Thyroid gland (tissue), 4 donors: Measurements from ENCODE around the gene MAP3K6. TPM values are rescaled to one million over a fixed set of nuclear protein-coding genes. Genes with fewer than 3 reads are reported as not detected.

Experiments used
- DNase-seq, 2 donors: peaks; one replicate each; pipeline ENCODE4 v3.0.0-alpha.2; 2019
- H3K27ac ChIP-seq, 3 donors: fragments of 200-600 bp; sonication (generic); 1 replicate in 2 of 3; 2 replicates in 1 of 3; pipeline ENCODE4 v1.5.1; 2016 to 2019; ENCODE audit warnings: mild to moderate bottlenecking in 1 of 3, moderate library complexity in 1 of 3
- H3K27me3 ChIP-seq: fragments of 200-600 bp; sonication (generic); one replicate; pipeline ENCODE4 v1.5.1; 2019
- H3K36me3 ChIP-seq, 2 donors: fragments of 200-600 bp; sonication (generic); one replicate each; pipeline ENCODE4 v1.5.1; 2016 to 2019
- H3K4me1 ChIP-seq, 2 donors: fragments of 200-600 bp; sonication (generic); one replicate each; pipeline ENCODE4 v1.5.1; 2017 to 2019
- H3K4me3 ChIP-seq, 3 donors: fragments of 200-600 bp; sonication (generic); replicated peaks in 1 of 3; 1 replicate in 2 of 3; 2 replicates in 1 of 3; pipeline ENCODE4 v1.5.1; 2016; ENCODE audit warnings: mild to moderate bottlenecking in 1 of 3
- H3K9me3 ChIP-seq: fragments of 200-600 bp; sonication (generic); one replicate; pipeline ENCODE4 v1.5.1; 2017
- CTCF ChIP-seq, 6 experiments: fragments of 200-600 bp in 3 of 6; fragments of 450-650 bp in 3 of 6; sonication (generic) in 3 of 6; IDR thresholded peaks; one replicate each; pipeline ENCODE4 v1.5.1; 2016 to 2019; ENCODE audit warnings: antibody characterized with exemption in 6 of 6, mild to moderate bottlenecking in 2 of 6, inconsistent platforms in 1 of 6, moderate library complexity in 1 of 6
- POLR2A ChIP-seq, 2 donors: fragments of 450-650 bp; IDR thresholded peaks; one replicate each; pipeline ENCODE4 v1.6.1; 2017; ENCODE audit warnings: antibody characterized with exemption in 2 of 2, mild to moderate bottlenecking in 2 of 2, moderate library complexity in 1 of 2
- WGBS, 2 donors: methylation state at CpG; one replicate each; pipeline ENCODE4 v1.1.5; 2017; 5-methylcytosine and 5-hydroxymethylcytosine counted together
- intact Hi-C: fragments of 100-400 bp; cut with DNase I; formaldehyde crosslinking; loops from one replicate; pipeline ENCODE4 v1.15.1; 2023
- total RNA-seq, 4 donors: library from RNA; depleted of rRNA; stranded (reverse); fragments of >200 nt; gene quantifications; one replicate each; pipeline ENCODE4 v1.2.3, GENCODE V29; 2016

The MAP3K6 gene
- total RNA-seq, 4 donors from 2014 or later = 17.6 to 62.9 (median 32.3) TPM

GRCh38 chr1:27342391-27342777 is 24.4 kb downstream of the MAP3K6 start:
- TF ChIP-seq POLR2A (IDR thresholded peaks at IDR 0.05) = no peak
- WGBS, 2 donors = 68 to 92% methylated on average over 2 to 3 of the region's 8 CpGs
- Histone ChIP-seq H3K4me3 (peak overlapping the region in 2 of 3 donors; percentile 8 to 35), H3K9me3 (no peaks in the 10 kb centered on the region), H3K4me1 (peaks cover 13 to 25% of the 10 kb centered on the region in 2 donors), H3K27me3 (no peaks in the 10 kb centered on the region), H3K27ac (peak overlapping the region in 1 of 3 donors; percentile 41), H3K36me3 (no peaks in the 10 kb centered on the region)
- DNase-seq = no peak
- intact Hi-C loops = no loop called here

- 20 to 47% methylated on average over 7 to 14 of the region's 22 CpGs for WGBS, 2 donors
- H3K27me3 ChIP-seq = no peaks in the 10 kb centered on the region
- TF ChIP-seq POLR2A (IDR thresholded peaks at IDR 0.05) = peak in 1 of 2 donors; percentile 15
- no peak for TF ChIP-seq CTCF (IDR thresholded peaks at IDR 0.05)
- DNase-seq = peak; percentile 73 to 78
- intact Hi-C loops = no loop called here
- peak within 1 kb of the TSS; percentile 8 to 35 (median 29) for H3K4me3 ChIP-seq
- H3K9me3 ChIP-seq = no peaks in the 10 kb centered on the region
- H3K36me3 ChIP-seq = no peaks in the 10 kb centered on the region
- peaks cover 13 to 25% of the 10 kb centered on the region in 2 donors for H3K4me1 ChIP-seq
- H3K27ac ChIP-seq = peak within 1 kb of the TSS in 2 of 3 donors; percentile 17 to 41
Measured at GRCh38 chr1:27341525-27342252, 25.1 kb downstream of the MAP3K6 start, which contains the start of gene SYTL1. SYTL1 (plus strand) TSS chr1:27342022; CDS start chr1:27345335, 3,313 bp downstream.

GRCh38 chr1:27339213-27339612 is 27.5 kb downstream of the MAP3K6 start:
- peaks cover 5 to 21% of the 10 kb centered on the region in 2 donors for H3K36me3 ChIP-seq
- H3K27me3 ChIP-seq = no peaks in the 10 kb centered on the region
- no peak overlapping the region for H3K4me3 ChIP-seq
- intact Hi-C loops = no loop called here
- 67 to 70% methylated on average over 5 of the region's 5 CpGs for WGBS, 2 donors
- H3K27ac ChIP-seq = no peak overlapping the region
- no peaks in the 10 kb centered on the region for H3K9me3 ChIP-seq
- peaks cover 13 to 25% of the 10 kb centered on the region in 2 donors for H3K4me1 ChIP-seq
- DNase-seq = no peak
- no peak for TF ChIP-seq POLR2A (IDR thresholded peaks at IDR 0.05)
- TF ChIP-seq CTCF (IDR thresholded peaks at IDR 0.05) = no peak

- TF ChIP-seq CTCF (IDR thresholded peaks at IDR 0.05) (no peak), POLR2A (IDR thresholded peaks at IDR 0.05) (no peak)
- WGBS, 2 donors = 93 to 94% methylated on average over 6 of the region's 6 CpGs
- intact Hi-C loops = no loop called here
- Histone ChIP-seq H3K4me3 (no peak overlapping the region), H3K27ac (no peak overlapping the region), H3K4me1 (peaks cover 13 to 24% of the 10 kb centered on the region in 2 donors), H3K9me3 (no peaks in the 10 kb centered on the region), H3K27me3 (no peaks in the 10 kb centered on the region), H3K36me3 (peaks cover 9 to 26% of the 10 kb centered on the region in 2 donors)
- DNase-seq = no peak
Measured at GRCh38 chr1:27338751-27339150, 28.0 kb downstream of the MAP3K6 start.

- WGBS, 2 donors = 97 to 98% methylated on average over 5 of the region's 5 CpGs
- intact Hi-C loops = no loop called here
- Histone ChIP-seq H3K36me3 (peaks cover 10 to 36% of the 10 kb centered on the region in 2 donors), H3K4me1 (peaks cover 4 to 7% of the 10 kb centered on the region in 2 donors), H3K9me3 (no peaks in the 10 kb centered on the region), H3K27ac (no peak overlapping the region), H3K27me3 (no peaks in the 10 kb centered on the region), H3K4me3 (no peak overlapping the region)
- DNase-seq = no peak
- TF ChIP-seq CTCF (IDR thresholded peaks at IDR 0.05) (no peak), POLR2A (IDR thresholded peaks at IDR 0.05) (no peak)
Measured at GRCh38 chr1:27336756-27337155, 30.0 kb downstream of the MAP3K6 start.
